Endothelial cell of umbilical vein (primary cell): ENCODE results near the gene MAST4. TPM values are rescaled to one million over a fixed set of nuclear protein-coding genes. Genes with fewer than 3 reads are reported as not detected.

Experiments
- BruUV-seq: library from RNA; stranded (reverse); fragments of 400-500 nt; replicated peaks from 2 replicates; lab custom pipeline; 2021; lab: Mats Ljungman, UMichigan
- CTCF ChIA-PET: fragments of 300-600, 350-600 bp; sonication (Branson Sonifier 250); formaldehyde crosslinking; loops from one replicate; lab custom pipeline; 2021; ENCODE audit warnings: antibody characterized with exemption, inconsistent platforms; lab: Charles Lee
- POLR2A ChIA-PET: fragments of 300-600, 350-600 bp; sonication (Branson Sonifier 250); formaldehyde crosslinking; loops from one replicate; lab custom pipeline; 2021; ENCODE audit warnings: antibody characterized with exemption, inconsistent platforms; lab: Charles Lee
- DNase-seq: peaks from one replicate; pipeline ENCODE4 v3.0.0-alpha.2; 2011; ENCODE audit warnings: low read depth, low spot score
- FAIRE-seq: peaks from 2 replicates; lab custom pipeline; 2011; peaks lifted over from hg19 to GRCh38; lab: Jason Lieb, UNC
- H2AFZ ChIP-seq: 2 replicates; pipeline ENCODE4 v1.6.0; 2012; ENCODE audit warnings: low read depth, low read length, control low read depth, inconsistent platforms
- H3K27ac ChIP-seq: 2 replicates; pipeline ENCODE4 v1.5.1; 2011; ENCODE audit warnings: low read depth, mild to moderate bottlenecking, control low read depth, low read length, moderate library complexity; ENCODE audit not compliant: insufficient read depth
- H3K27me3 ChIP-seq, 2 experiments: 2 replicates each; pipeline versions ENCODE4 v1.6.0 to v1.6.1; 2011; ENCODE audit warnings: low read length in 2 of 2, mixed read lengths in 1 of 2; ENCODE audit not compliant: control insufficient read depth in 2 of 2, insufficient read depth in 2 of 2
- H3K36me3 ChIP-seq, 2 experiments: 2 replicates in 1 of 2; 3 replicates in 1 of 2; pipeline ENCODE4 v1.5.1; 2011; ENCODE audit warnings: low read length in 2 of 2, mild to moderate bottlenecking in 1 of 2, moderate library complexity in 1 of 2; ENCODE audit not compliant: control insufficient read depth in 2 of 2, insufficient read depth in 2 of 2; ENCODE audit errors: extremely low read depth in 1 of 2
- H3K4me1 ChIP-seq: 3 replicates; pipeline ENCODE4 v1.5.1; 2011; ENCODE audit warnings: mild to moderate bottlenecking, low read length; ENCODE audit not compliant: control insufficient read depth, insufficient read depth; ENCODE audit errors: extremely low read depth
- H3K4me2 ChIP-seq: 2 replicates; pipeline ENCODE4 v1.6.1; 2011; ENCODE audit warnings: low read length, control low read depth, mixed read lengths; ENCODE audit not compliant: insufficient read depth
- H3K4me3 ChIP-seq, 3 experiments: fragments of 200-600 bp in 1 of 3; sonication (generic), shearing (Covaris generic) in 1 of 3; replicated peaks in 1 of 3; 2 replicates each; pipeline ENCODE4 v1.5.1; 2011 to 2016; ENCODE audit warnings: control low read depth in 3 of 3, low read length in 3 of 3, mild to moderate bottlenecking in 2 of 3, inconsistent platforms in 1 of 3, low read depth in 1 of 3, moderate library complexity in 1 of 3; ENCODE audit not compliant: insufficient read depth in 1 of 3
- H3K79me2 ChIP-seq: 2 replicates; pipeline ENCODE4 v1.6.0; 2012; ENCODE audit warnings: low read length, inconsistent platforms; ENCODE audit not compliant: control insufficient read depth, insufficient read depth
- H3K9ac ChIP-seq: replicated peaks from 2 replicates; pipeline ENCODE3; 2011; ENCODE audit warnings: low read length, control low read depth; ENCODE audit not compliant: insufficient read depth; ENCODE audit errors: extremely low read depth
- H3K9me1 ChIP-seq: replicated peaks from 3 replicates; pipeline ENCODE4 v1.6.0; 2011; ENCODE audit warnings: mild to moderate bottlenecking, low read length; ENCODE audit not compliant: control insufficient read depth, insufficient read depth; ENCODE audit errors: extremely low read depth
- H3K9me3 ChIP-seq: replicated peaks from 2 replicates; pipeline ENCODE4 v1.5.1; 2012; ENCODE audit warnings: low read length, inconsistent platforms; ENCODE audit not compliant: control insufficient read depth, insufficient read depth
- H4K20me1 ChIP-seq: replicated peaks from 2 replicates; pipeline ENCODE3; 2011; ENCODE audit warnings: mild to moderate bottlenecking, low read length; ENCODE audit not compliant: control insufficient read depth, insufficient read depth; ENCODE audit errors: extremely low read depth
- EZH2 ChIP-seq: IDR thresholded peaks from 2 replicates; pipeline ENCODE4 v1.6.1; 2012; ENCODE audit warnings: borderline replicate concordance, low read depth, mild to moderate bottlenecking, moderate library complexity, low read length, inconsistent platforms; ENCODE audit not compliant: severe bottlenecking
- FOS ChIP-seq: IDR thresholded peaks from 2 replicates; pipeline ENCODE4 v1.6.1; 2011; ENCODE audit warnings: mild to moderate bottlenecking, low read length, moderate library complexity, borderline replicate concordance; ENCODE audit not compliant: insufficient read depth
- GATA2 ChIP-seq: IDR thresholded peaks from 2 replicates; pipeline ENCODE4 v1.7.0; 2011; ENCODE audit warnings: low read depth, mild to moderate bottlenecking, moderate library complexity, mixed read lengths, low read length; ENCODE audit not compliant: insufficient read length, insufficient read depth
- JUN ChIP-seq: IDR thresholded peaks from 2 replicates; pipeline ENCODE4 v1.6.1; 2011; ENCODE audit warnings: borderline replicate concordance, low read depth; ENCODE audit not compliant: insufficient read length, insufficient read depth
- MYC ChIP-seq: IDR thresholded peaks from one replicate; pipeline ENCODE4 v1.6.1; 2011; ENCODE audit warnings: mild to moderate bottlenecking, low read depth, low read length
- POLR2A ChIP-seq: IDR thresholded peaks from 2 replicates; pipeline ENCODE4 v1.6.1; 2012; ENCODE audit warnings: low read depth, mild to moderate bottlenecking, control low read depth, low read length
- POLR2AphosphoS5 ChIP-seq: IDR thresholded peaks from 2 replicates; pipeline ENCODE4 v1.6.1; 2012; ENCODE audit warnings: low read depth, mild to moderate bottlenecking, control low read depth, low read length, moderate library complexity; ENCODE audit not compliant: insufficient read depth
- dilution Hi-C: fragments of 300-500 bp; cut with MboI; formaldehyde crosslinking; loops from one replicate; pipeline ENCODE4 v1.15.0; 2019; ENCODE audit warnings: low sequenced_read_pairs; ENCODE audit not compliant: extremely low pct_ligation_motif_present
- intact Hi-C: fragments of 100-400 bp; cut with micrococcal nuclease; formaldehyde crosslinking; loops from one replicate; pipeline ENCODE4 v1.10.0; 2022
- polyA plus RNA-seq, 4 experiments: library from polyadenylated mRNA; depleted of rRNA in 3 of 4; stranded (reverse) in 3 of 4; unstranded in 1 of 4; fragments of >200 nt; gene quantifications; 2 replicates each; pipeline versions ENCODE4 v1.2.1 to v1.2.3, GENCODE V29; 2011 to 2012; ENCODE audit warnings: missing spikeins in 1 of 4
- total RNA-seq: library from RNA; stranded (reverse); gene quantifications from 2 replicates; pipeline ENCODE4 v1.2.3, GENCODE V29; 2021
- TF ChIP-seq, protein P1 (sequence below), 2 donors: IDR thresholded peaks; 1 replicate in 1 of 2; 2 replicates in 1 of 2; pipeline ENCODE4 v1.5.1; 2011; ENCODE audit warnings: low read length in 2 of 2, mild to moderate bottlenecking in 2 of 2, moderate library complexity in 2 of 2, control low read depth in 1 of 2, inconsistent platforms in 1 of 2, low read depth in 1 of 2; ENCODE audit not compliant: insufficient read depth in 1 of 2; ENCODE audit errors: extremely low read depth in 1 of 2
- TF ChIP-seq, protein P2 (sequence below): IDR thresholded peaks from 2 replicates; pipeline ENCODE4 v1.6.1; 2011; ENCODE audit not compliant: insufficient read depth, insufficient read length

The MAST4 gene
- total and polyA plus RNA-seq, 2 donors (not counting 3 experiments of a cell fraction or from before 2014, with no cell fraction given), result 40.2 to 116 TPM

DNA sequence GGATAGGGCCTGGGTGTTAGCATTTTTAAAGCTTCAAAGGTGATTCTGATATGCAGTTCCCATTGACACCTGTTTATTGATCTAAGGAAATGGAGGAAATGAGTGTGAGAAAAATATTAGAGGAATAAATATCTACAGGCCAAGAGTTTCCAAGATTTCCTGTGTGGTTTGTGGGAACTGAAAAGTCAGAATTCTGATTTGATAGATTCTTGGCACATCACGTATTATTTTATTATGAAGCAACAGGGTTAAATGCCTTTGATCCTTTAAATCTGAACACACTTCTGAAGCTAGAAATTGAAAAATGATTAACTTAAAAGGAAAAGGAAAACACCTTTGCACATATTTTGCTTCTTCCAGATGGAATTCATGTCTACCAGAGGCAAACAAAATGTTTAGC, 486.7 kb downstream of the MAST4 start:
- intact Hi-C loops (loop anchor here (5.0 kb wide), 1 partner anchor 81 kb away; no protein-coding TSS in a partner anchor), dilution Hi-C loops (no loop called here)
- Histone ChIP-seq H3K4me3 (no peak overlapping the region), H3K27me3 (no peaks in the 10 kb centered on the region), H3K4me2 (peak overlapping the region; percentile 50), H3K4me1 (peaks cover 21% of the 10 kb centered on the region), H2AFZ (no peak overlapping the region), H3K36me3 (no peaks in the 10 kb centered on the region), H3K9me3 (no peaks in the 10 kb centered on the region), H3K9me1 (peaks cover 5% of the 10 kb centered on the region), H3K9ac (no peak overlapping the region), H4K20me1 (peaks cover 16% of the 10 kb centered on the region), H3K27ac (no peak overlapping the region), H3K79me2 (peaks cover 19% of the 10 kb centered on the region)
- ChIA-PET CTCF (interaction anchor here (0.9 kb wide), 2 partner anchors 44 to 95 kb away, joined by 4 read pairs; no protein-coding TSS in a partner anchor), POLR2A (no interaction called here)
- DNase-seq (peak; percentile 82), FAIRE-seq (peak; percentile 89)
- TF ChIP-seq POLR2AphosphoS5, result peak; percentile 34
- peak; percentile 20 for TF ChIP-seq POLR2A
- TF ChIP-seq, protein P1, sequence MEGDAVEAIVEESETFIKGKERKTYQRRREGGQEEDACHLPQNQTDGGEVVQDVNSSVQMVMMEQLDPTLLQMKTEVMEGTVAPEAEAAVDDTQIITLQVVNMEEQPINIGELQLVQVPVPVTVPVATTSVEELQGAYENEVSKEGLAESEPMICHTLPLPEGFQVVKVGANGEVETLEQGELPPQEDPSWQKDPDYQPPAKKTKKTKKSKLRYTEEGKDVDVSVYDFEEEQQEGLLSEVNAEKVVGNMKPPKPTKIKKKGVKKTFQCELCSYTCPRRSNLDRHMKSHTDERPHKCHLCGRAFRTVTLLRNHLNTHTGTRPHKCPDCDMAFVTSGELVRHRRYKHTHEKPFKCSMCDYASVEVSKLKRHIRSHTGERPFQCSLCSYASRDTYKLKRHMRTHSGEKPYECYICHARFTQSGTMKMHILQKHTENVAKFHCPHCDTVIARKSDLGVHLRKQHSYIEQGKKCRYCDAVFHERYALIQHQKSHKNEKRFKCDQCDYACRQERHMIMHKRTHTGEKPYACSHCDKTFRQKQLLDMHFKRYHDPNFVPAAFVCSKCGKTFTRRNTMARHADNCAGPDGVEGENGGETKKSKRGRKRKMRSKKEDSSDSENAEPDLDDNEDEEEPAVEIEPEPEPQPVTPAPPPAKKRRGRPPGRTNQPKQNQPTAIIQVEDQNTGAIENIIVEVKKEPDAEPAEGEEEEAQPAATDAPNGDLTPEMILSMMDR (IDR thresholded peaks at IDR 0.05; ENCODE audit: extremely low read depth in 1 of 2, insufficient read depth in 1 of 2, low read depth in 1 of 2, low read length in 2 of 2), result no peak
- peak; percentile 33 for TF ChIP-seq FOS
- BruUV-seq, result no TSS peak

DNA sequence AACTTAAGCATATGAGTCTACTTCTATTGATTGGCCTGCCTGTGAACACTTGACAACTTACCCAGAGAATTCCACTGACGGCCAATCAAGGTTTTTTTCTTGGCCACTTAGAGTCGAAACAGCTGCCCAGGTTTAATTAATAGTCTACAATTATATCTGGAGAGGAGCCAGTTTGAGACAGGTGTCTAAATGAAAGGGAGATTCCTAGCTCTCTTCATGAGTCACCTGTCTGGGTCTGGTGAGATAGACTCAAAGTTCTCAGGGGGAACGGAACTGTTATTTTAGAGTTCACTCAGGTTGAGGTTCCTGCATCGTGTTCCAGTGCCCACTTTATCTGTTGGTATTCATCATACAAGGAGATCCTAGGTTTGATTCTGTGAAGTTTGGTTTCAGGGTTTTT, 489.4 kb downstream of the MAST4 start:
- no peak overlapping the region for H3K4me2 ChIP-seq
- FAIRE-seq (no peak), DNase-seq (no peak)
- H3K9ac ChIP-seq, result no peak overlapping the region
- H3K9me3 ChIP-seq, result no peaks in the 10 kb centered on the region
- no peak overlapping the region for H3K27ac ChIP-seq
- H3K4me3 ChIP-seq, result no peak overlapping the region
- TF ChIP-seq, protein P2, sequence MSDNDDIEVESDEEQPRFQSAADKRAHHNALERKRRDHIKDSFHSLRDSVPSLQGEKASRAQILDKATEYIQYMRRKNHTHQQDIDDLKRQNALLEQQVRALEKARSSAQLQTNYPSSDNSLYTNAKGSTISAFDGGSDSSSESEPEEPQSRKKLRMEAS, result no peak
- TF ChIP-seq EZH2 (no peak), FOS (no peak), POLR2A (no peak), MYC (no peak), GATA2 (no peak), JUN (no peak)
- TF ChIP-seq, protein P1 (IDR thresholded peaks at IDR 0.05; ENCODE audit: extremely low read depth in 1 of 2, insufficient read depth in 1 of 2, low read depth in 1 of 2, low read length in 2 of 2), result no peak
- intact Hi-C loops (no loop called here), dilution Hi-C loops (no loop called here)
- H2AFZ ChIP-seq, result no peak overlapping the region
- H4K20me1 ChIP-seq, result peaks cover 18% of the 10 kb centered on the region
- H3K9me1 ChIP-seq, result peaks cover 5% of the 10 kb centered on the region
- peaks cover 24% of the 10 kb centered on the region for H3K79me2 ChIP-seq
- H3K36me3 ChIP-seq, result peaks cover 0 to 3% of the 10 kb centered on the region in 2 experiments
- no TSS peak for BruUV-seq
- ChIA-PET CTCF (no interaction called here), POLR2A (no interaction called here)
- H3K27me3 ChIP-seq, result no peaks in the 10 kb centered on the region
- peaks cover 21% of the 10 kb centered on the region for H3K4me1 ChIP-seq
